Measurements from ENCODE around the gene ABCD2.

GRCh38 chr12:39603065-39603464, 16.5 kb downstream of the ABCD2 start:
- TF ChIP-seq CTCF (IDR thresholded peaks at IDR 0.05) (no peak), POLR2A (IDR thresholded peaks at IDR 0.05) (no peak)
